Thyroid gland (tissue), 4 donors: ENCODE measurements around the gene SUSD4. TPM values are rescaled to one million over a fixed set of nuclear protein-coding genes. Genes with fewer than 3 reads are reported as not detected.

ENCODE experiments used
- DNase-seq, 2 donors: peaks; one replicate each; pipeline ENCODE4 v3.0.0-alpha.2; 2019
- H3K27ac ChIP-seq, 3 donors: fragments of 200-600 bp; sonication (generic); 1 replicate in 2 of 3; 2 replicates in 1 of 3; pipeline ENCODE4 v1.5.1; 2016 to 2019; ENCODE audit warnings: mild to moderate bottlenecking in 1 of 3, moderate library complexity in 1 of 3
- H3K27me3 ChIP-seq: fragments of 200-600 bp; sonication (generic); one replicate; pipeline ENCODE4 v1.5.1; 2019
- H3K36me3 ChIP-seq, 2 donors: fragments of 200-600 bp; sonication (generic); one replicate each; pipeline ENCODE4 v1.5.1; 2016 to 2019
- H3K4me1 ChIP-seq, 2 donors: fragments of 200-600 bp; sonication (generic); one replicate each; pipeline ENCODE4 v1.5.1; 2017 to 2019
- H3K4me3 ChIP-seq, 3 donors: fragments of 200-600 bp; sonication (generic); replicated peaks in 1 of 3; 1 replicate in 2 of 3; 2 replicates in 1 of 3; pipeline ENCODE4 v1.5.1; 2016; ENCODE audit warnings: mild to moderate bottlenecking in 1 of 3
- H3K9me3 ChIP-seq: fragments of 200-600 bp; sonication (generic); one replicate; pipeline ENCODE4 v1.5.1; 2017
- CTCF ChIP-seq, 6 experiments: fragments of 200-600 bp in 3 of 6; fragments of 450-650 bp in 3 of 6; sonication (generic) in 3 of 6; IDR thresholded peaks; one replicate each; pipeline ENCODE4 v1.5.1; 2016 to 2019; ENCODE audit warnings: antibody characterized with exemption in 6 of 6, mild to moderate bottlenecking in 2 of 6, inconsistent platforms in 1 of 6, moderate library complexity in 1 of 6
- POLR2A ChIP-seq, 2 donors: fragments of 450-650 bp; IDR thresholded peaks; one replicate each; pipeline ENCODE4 v1.6.1; 2017; ENCODE audit warnings: antibody characterized with exemption in 2 of 2, mild to moderate bottlenecking in 2 of 2, moderate library complexity in 1 of 2
- WGBS, 2 donors: methylation state at CpG; one replicate each; pipeline ENCODE4 v1.1.5; 2017; 5-methylcytosine and 5-hydroxymethylcytosine counted together
- intact Hi-C: fragments of 100-400 bp; cut with DNase I; formaldehyde crosslinking; loops from one replicate; pipeline ENCODE4 v1.15.1; 2023
- total RNA-seq, 4 donors: library from RNA; depleted of rRNA; stranded (reverse); fragments of >200 nt; gene quantifications; one replicate each; pipeline ENCODE4 v1.2.3, GENCODE V29; 2016

The SUSD4 gene
- total RNA-seq, 4 donors from 2014 or later: 0.54 to 2.8 (median 0.92) TPM

- H3K27me3 ChIP-seq: no peaks in the 10 kb centered on the region
- no peak overlapping the region for H3K4me3 ChIP-seq
- intact Hi-C loops: no loop called here
- no peaks in the 10 kb centered on the region for H3K9me3 ChIP-seq
- H3K36me3 ChIP-seq: no peaks in the 10 kb centered on the region
- 96% methylated on average over 23 to 25 of the region's 26 CpGs for WGBS, 2 donors
- no peak for DNase-seq
- H3K27ac ChIP-seq: no peak overlapping the region
- TF ChIP-seq POLR2A (IDR thresholded peaks at IDR 0.05) (no peak), CTCF (IDR thresholded peaks at IDR 0.05) (no peak)
- no peaks in the 10 kb centered on the region for H3K4me1 ChIP-seq
Measured at GRCh38 chr1:223223091-223223995, 140.6 kb downstream of the SUSD4 start.

- Histone ChIP-seq H3K9me3 (no peaks in the 10 kb centered on the region), H3K27ac (no peak overlapping the region), H3K27me3 (no peaks in the 10 kb centered on the region), H3K4me1 (no peaks in the 10 kb centered on the region), H3K4me3 (no peak overlapping the region), H3K36me3 (no peaks in the 10 kb centered on the region)
- no peak for DNase-seq
- intact Hi-C loops: no loop called here
- 70 to 79% methylated on average over 2 of the region's 2 CpGs for WGBS, 2 donors
- no peak for TF ChIP-seq CTCF (IDR thresholded peaks at IDR 0.05)
- TF ChIP-seq POLR2A (IDR thresholded peaks at IDR 0.05): no peak
Measured at GRCh38 chr1:223222377-223222776, 141.6 kb downstream of the SUSD4 start.

DNA sequence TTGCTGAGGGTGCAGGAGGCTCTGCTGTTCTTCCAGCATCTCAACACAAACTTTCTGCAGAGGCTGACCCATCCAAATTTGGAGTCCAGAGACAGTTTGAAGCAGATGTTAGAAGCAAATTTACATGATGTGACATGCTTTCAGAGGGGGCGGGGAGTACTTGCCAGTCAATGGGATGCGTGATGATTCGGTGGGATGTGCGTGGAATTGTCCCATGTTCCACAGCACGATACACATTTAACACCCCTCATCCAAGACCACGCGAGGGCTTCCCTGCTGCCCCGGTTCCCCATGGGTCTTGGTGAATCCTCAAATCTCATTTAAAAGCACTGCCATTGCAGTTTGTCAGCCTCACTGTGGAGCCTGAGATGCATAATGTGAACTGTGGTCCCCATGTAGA lies 142.3 kb downstream of the SUSD4 start:
- DNase-seq: no peak
- H3K27me3 ChIP-seq: no peaks in the 10 kb centered on the region
- intact Hi-C loops: no loop called here
- H3K36me3 ChIP-seq: no peaks in the 10 kb centered on the region
- H3K4me1 ChIP-seq: no peaks in the 10 kb centered on the region
- no peak for TF ChIP-seq POLR2A (IDR thresholded peaks at IDR 0.05)
- TF ChIP-seq CTCF (IDR thresholded peaks at IDR 0.05): no peak
- 96 to 97% methylated on average over 8 of the region's 8 CpGs for WGBS, 2 donors
- H3K4me3 ChIP-seq: no peak overlapping the region
- no peaks in the 10 kb centered on the region for H3K9me3 ChIP-seq
- H3K27ac ChIP-seq: no peak overlapping the region

DNA sequence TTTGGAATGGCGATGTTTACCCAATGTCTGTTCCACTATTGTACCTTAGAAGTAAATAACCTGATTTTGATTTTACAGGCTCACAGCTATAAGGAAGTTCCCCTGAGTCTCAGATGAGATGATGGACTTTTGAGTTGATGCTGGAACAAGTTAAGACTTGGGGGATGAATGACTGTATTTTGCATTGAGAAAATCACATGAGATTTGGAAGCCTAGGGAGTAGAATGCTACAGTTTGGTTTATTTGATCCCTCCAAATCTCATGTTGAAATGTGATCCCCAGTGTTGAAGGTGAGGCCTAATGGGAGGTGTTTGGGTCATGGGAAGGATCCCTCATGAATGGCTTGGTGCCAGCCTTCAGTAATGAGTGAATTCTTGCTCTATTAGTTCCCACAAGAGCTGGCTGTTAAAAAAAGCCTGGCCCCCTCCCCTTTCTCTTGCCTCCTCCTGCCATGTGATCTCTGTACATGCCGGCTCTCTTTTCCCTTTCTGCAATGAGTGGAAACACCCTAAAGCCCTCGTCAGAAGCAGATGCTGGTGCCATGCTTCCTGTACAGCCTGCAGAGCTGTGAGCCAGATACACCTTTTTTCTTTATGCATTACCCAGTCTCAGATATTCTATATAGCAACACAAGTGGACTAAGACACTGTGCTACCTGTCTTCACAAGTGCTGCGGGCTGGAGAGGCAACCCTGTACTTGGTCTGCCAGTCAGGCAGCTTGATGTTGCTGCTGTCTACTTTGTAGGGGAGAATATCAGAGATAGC lies 143.9 kb downstream of the SUSD4 start:
- H3K9me3 ChIP-seq: no peaks in the 10 kb centered on the region
- no peak for TF ChIP-seq POLR2A (IDR thresholded peaks at IDR 0.05)
- TF ChIP-seq CTCF (IDR thresholded peaks at IDR 0.05): no peak
- WGBS, 2 donors: 65 to 74% methylated on average over 4 of the region's 4 CpGs
- no peak overlapping the region for H3K4me3 ChIP-seq
- intact Hi-C loops: no loop called here
- no peak for DNase-seq
- H3K27ac ChIP-seq: no peak overlapping the region
- no peaks in the 10 kb centered on the region for H3K27me3 ChIP-seq
- H3K4me1 ChIP-seq: no peaks in the 10 kb centered on the region
- no peaks in the 10 kb centered on the region for H3K36me3 ChIP-seq

GRCh38 chr1:223219318-223219635 lies 144.7 kb downstream of the SUSD4 start:
- Histone ChIP-seq H3K4me3 (no peak overlapping the region), H3K27me3 (no peaks in the 10 kb centered on the region), H3K4me1 (no peaks in the 10 kb centered on the region), H3K36me3 (no peaks in the 10 kb centered on the region), H3K9me3 (no peaks in the 10 kb centered on the region), H3K27ac (no peak overlapping the region)
- TF ChIP-seq POLR2A (IDR thresholded peaks at IDR 0.05) (no peak), CTCF (IDR thresholded peaks at IDR 0.05) (no peak)
- intact Hi-C loops: no loop called here
- no peak for DNase-seq
